ENCODE measurements around the gene BNC2. TPM values are rescaled to one million over a fixed set of nuclear protein-coding genes. Genes with fewer than 3 reads are reported as not detected.

The BNC2 gene
- total and polyA plus RNA-seq, 2 experiments from 2014 or later: 13.8 to 18.5 TPM

DNA sequence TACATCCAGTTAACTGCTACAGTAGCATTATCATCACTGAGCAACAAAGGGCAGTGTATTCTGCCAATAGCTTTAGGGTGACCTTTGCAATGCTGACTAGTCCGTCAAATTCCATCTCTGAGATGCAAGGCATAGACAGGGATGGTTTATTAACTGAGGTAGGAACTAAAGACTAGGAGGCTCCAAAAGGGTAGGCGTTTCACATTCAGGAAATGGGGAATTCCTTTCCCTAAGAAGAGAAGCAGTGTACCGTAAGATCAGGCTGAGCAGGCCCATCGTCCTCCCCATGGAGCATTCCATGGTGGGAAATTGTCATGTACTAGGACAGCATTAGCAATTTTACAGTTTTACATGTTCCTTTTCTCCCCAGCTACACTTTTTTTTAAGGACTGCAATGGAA lies 157.7 kb downstream of the BNC2 start:
- Histone ChIP-seq H3K4me1 (ENCODE audit: insufficient read depth) (peaks cover 37% of the 10 kb centered on the region), H3F3A (ENCODE audit: insufficient read depth) (peaks cover 28% of the 10 kb centered on the region), H2AFZ (no peak overlapping the region), H3K27me3 (replicated peaks; ENCODE audit: insufficient read depth) (no peaks in the 10 kb centered on the region), H3K4me2 (ENCODE audit: unreplicated experiment) (no peak overlapping the region), H3K36me3 (ENCODE audit: low read depth) (0 out of 2 replicates have a peak, but pooled peaks cover 7% of the 10 kb centered on the region), H3K79me2 (ENCODE audit: insufficient read depth) (peaks cover 52% of the 10 kb centered on the region; the same call in 1 of the 2 replicates), H4K20me1 (ENCODE audit: insufficient read depth) (no peaks in the 10 kb centered on the region), H3K27ac (no peak overlapping the region), H3K9me2 (ENCODE audit: insufficient read depth) (no peaks in the 10 kb centered on the region), H3K4me3 (no peak overlapping the region), H3K9me3 (ENCODE audit: low read depth) (no peaks in the 10 kb centered on the region), H3K9ac (no peak overlapping the region)
- DNase-seq: no peak
- WGBS, 2 experiments (ENCODE audit: low coverage in 1 of 2, low lambda C conversion rate in 2 of 2, missing lambda C conversion rate in 2 of 2): 98% methylated on average over 4 of the region's 4 CpGs
- in situ Hi-C loops (cut with MboI): no loop called here
- TF ChIP-seq EZH2phosphoT487 (IDR thresholded peaks at IDR 0.05; ENCODE audit: insufficient read depth, low read depth) (no peak), EZH2 (IDR thresholded peaks at IDR 0.05; ENCODE audit: insufficient read depth, poor library complexity, severe bottlenecking) (no peak)

DNA sequence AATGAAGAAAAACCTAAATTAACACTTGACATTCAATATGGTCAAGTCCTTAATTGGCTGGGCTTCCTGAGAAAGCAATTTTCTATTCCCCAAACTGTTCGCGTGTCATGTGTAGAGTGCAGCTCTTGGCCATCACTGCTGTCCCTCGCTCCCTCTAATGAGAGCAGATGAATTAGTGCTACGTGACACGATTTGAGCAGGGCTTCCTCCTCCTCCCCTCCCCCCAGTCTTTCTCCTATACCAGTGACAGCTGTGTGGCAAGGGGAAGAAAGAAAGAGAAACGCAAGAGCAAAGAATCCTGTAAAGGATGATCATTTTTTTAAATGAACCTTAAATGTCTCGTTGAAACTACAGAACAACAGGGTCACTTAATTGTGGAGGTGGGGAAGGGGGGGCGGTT lies 159.6 kb downstream of the BNC2 start:
- Histone ChIP-seq H4K20me1 (ENCODE audit: insufficient read depth) (no peaks in the 10 kb centered on the region), H3K4me2 (ENCODE audit: unreplicated experiment) (no peak overlapping the region), H3K9ac (no peak overlapping the region), H3K79me2 (ENCODE audit: insufficient read depth) (peaks cover 44% of the 10 kb centered on the region; the same call in 1 of the 2 replicates), H3F3A (ENCODE audit: insufficient read depth) (peaks cover 18% of the 10 kb centered on the region), H3K27ac (no peak overlapping the region), H2AFZ (no peak overlapping the region), H3K4me1 (ENCODE audit: insufficient read depth) (peaks cover 34% of the 10 kb centered on the region), H3K9me2 (ENCODE audit: insufficient read depth) (no peaks in the 10 kb centered on the region), H3K4me3 (no peak overlapping the region), H3K36me3 (ENCODE audit: low read depth) (no peaks in the 10 kb centered on the region), H3K9me3 (ENCODE audit: low read depth) (no peaks in the 10 kb centered on the region), H3K27me3 (replicated peaks; ENCODE audit: insufficient read depth) (no peaks in the 10 kb centered on the region)
- WGBS, 2 experiments (ENCODE audit: low coverage in 1 of 2, low lambda C conversion rate in 2 of 2, missing lambda C conversion rate in 2 of 2): 87 to 91% methylated on average over 8 of the region's 8 CpGs
- in situ Hi-C loops (cut with MboI): no loop called here
- no peak for DNase-seq
- TF ChIP-seq EZH2phosphoT487 (IDR thresholded peaks at IDR 0.05; ENCODE audit: insufficient read depth, low read depth): no peak
- TF ChIP-seq EZH2 (IDR thresholded peaks at IDR 0.05; ENCODE audit: insufficient read depth, poor library complexity, severe bottlenecking): no peak

DNA sequence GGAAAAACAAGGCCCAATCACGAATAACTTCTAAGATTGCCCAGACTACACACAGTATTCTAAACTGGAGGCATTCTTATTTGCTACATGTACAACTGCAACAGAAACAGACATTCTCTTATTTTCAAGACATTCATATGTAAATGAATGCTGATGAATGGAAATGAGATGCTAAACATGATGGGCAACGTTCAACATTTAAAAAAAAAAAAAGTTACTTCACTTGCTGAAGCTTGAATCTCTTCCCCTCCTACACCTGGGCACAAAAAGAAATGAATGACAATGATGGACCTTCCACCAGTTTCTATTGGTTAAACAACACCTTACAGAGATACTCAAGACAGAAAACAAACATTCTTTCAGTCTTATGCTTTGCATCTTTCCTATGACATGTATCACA lies 160.5 kb downstream of the BNC2 start:
- Histone ChIP-seq H2AFZ (no peak overlapping the region), H3K27ac (no peak overlapping the region), H4K20me1 (ENCODE audit: insufficient read depth) (no peaks in the 10 kb centered on the region), H3K27me3 (replicated peaks; ENCODE audit: insufficient read depth) (no peaks in the 10 kb centered on the region), H3K9me3 (ENCODE audit: low read depth) (no peaks in the 10 kb centered on the region), H3K9ac (no peak overlapping the region), H3K4me2 (ENCODE audit: unreplicated experiment) (no peak overlapping the region), H3K9me2 (ENCODE audit: insufficient read depth) (no peaks in the 10 kb centered on the region), H3K4me3 (no peak overlapping the region), H3K36me3 (ENCODE audit: low read depth) (no peaks in the 10 kb centered on the region), H3K4me1 (ENCODE audit: insufficient read depth) (peaks cover 30% of the 10 kb centered on the region), H3K79me2 (ENCODE audit: insufficient read depth) (peaks cover 42% of the 10 kb centered on the region; the same call in 1 of the 2 replicates), H3F3A (ENCODE audit: insufficient read depth) (peaks cover 14% of the 10 kb centered on the region)
- in situ Hi-C loops (cut with MboI): no loop called here
- DNase-seq: no peak
- TF ChIP-seq EZH2phosphoT487 (IDR thresholded peaks at IDR 0.05; ENCODE audit: insufficient read depth, low read depth): no peak
- no peak for TF ChIP-seq EZH2 (IDR thresholded peaks at IDR 0.05; ENCODE audit: insufficient read depth, poor library complexity, severe bottlenecking)
- WGBS, 2 experiments (ENCODE audit: low coverage in 1 of 2, low lambda C conversion rate in 2 of 2, missing lambda C conversion rate in 2 of 2): 99 to 100% methylated on average over 2 of the region's 2 CpGs

DNA sequence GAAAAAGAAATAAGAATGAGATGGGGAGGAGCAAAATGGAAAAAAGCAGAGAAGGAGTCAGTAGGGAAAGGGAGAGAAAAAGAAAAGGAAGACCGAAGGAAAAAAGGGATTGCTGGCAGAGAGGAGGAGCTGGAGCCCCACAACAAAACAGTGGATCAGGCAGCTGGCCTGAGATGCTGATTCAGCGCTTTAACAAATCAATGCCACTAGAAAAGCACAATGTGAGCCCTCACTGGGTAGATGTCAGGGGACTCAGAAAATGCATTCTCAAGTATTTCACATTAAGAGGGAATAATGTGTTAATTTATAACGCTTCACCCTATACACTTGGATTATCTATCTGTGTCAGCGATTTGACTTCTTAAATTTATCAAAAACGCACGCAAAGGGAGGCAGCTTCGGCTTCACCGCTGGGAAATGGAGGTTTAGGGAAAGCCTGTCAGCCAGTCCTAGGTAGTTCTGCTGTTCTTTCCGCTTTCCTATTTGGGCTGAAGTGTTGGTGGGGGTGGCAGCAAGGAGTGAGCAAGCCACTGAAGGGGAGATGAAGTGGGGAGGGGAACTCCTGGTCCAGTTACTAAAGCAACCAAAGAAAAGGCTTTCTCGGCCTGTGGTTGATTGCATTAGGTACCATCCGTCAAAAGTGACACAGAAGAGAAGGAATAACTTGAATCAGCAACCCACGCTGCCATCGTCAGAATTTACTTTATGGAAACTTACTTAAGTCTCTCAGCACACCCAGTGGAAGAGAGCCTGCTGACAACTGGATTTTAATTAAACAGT lies 161.6 kb downstream of the BNC2 start:
- no peaks in the 10 kb centered on the region for H3K36me3 ChIP-seq (ENCODE audit: low read depth)
- no peak overlapping the region for H3K9ac ChIP-seq
- H3K4me2 ChIP-seq (ENCODE audit: unreplicated experiment): peak overlapping the region; percentile 36
- peak overlapping the region; percentile 15; the same call in 1 of the 2 replicates for H2AFZ ChIP-seq
- peaks cover 22% of the 10 kb centered on the region for H3F3A ChIP-seq (ENCODE audit: insufficient read depth)
- H3K4me3 ChIP-seq: no peak overlapping the region
- H3K9me3 ChIP-seq (ENCODE audit: low read depth): no peaks in the 10 kb centered on the region
- TF ChIP-seq EZH2 (IDR thresholded peaks at IDR 0.05; ENCODE audit: insufficient read depth, poor library complexity, severe bottlenecking) (no peak), EZH2phosphoT487 (IDR thresholded peaks at IDR 0.05; ENCODE audit: insufficient read depth, low read depth) (no peak)
- no peaks in the 10 kb centered on the region for H4K20me1 ChIP-seq (ENCODE audit: insufficient read depth)
- H3K4me1 ChIP-seq (ENCODE audit: insufficient read depth): peaks cover 28% of the 10 kb centered on the region
- peaks cover 42% of the 10 kb centered on the region; the same call in 1 of the 2 replicates for H3K79me2 ChIP-seq (ENCODE audit: insufficient read depth)
- WGBS, 2 experiments (ENCODE audit: low coverage in 1 of 2, low lambda C conversion rate in 2 of 2, missing lambda C conversion rate in 2 of 2): 89% methylated on average over 13 of the region's 13 CpGs
- in situ Hi-C loops (cut with MboI): no loop called here
- no peak for DNase-seq
- no peaks in the 10 kb centered on the region for H3K27me3 ChIP-seq (replicated peaks; ENCODE audit: insufficient read depth)
- H3K9me2 ChIP-seq (ENCODE audit: insufficient read depth): no peaks in the 10 kb centered on the region
- no peak overlapping the region for H3K27ac ChIP-seq

All from GM23248 (cell line).